Natural killer cell treated with Interleukin-12 subunit alpha and Interleukin-12 subunit beta and Interleukin-15 and Interleukin-18, amount 100 ng/mL, for 72 hours (primary cell): ENCODE measurements around the gene DLGAP1. TPM values are rescaled to one million over a fixed set of nuclear protein-coding genes. Genes with fewer than 3 reads are reported as not detected.

Experiments used
- ATAC-seq, 2 donors: fragments of 150-1000 bp; cut with Tn5 transposase in 1 of 2; sonication (Bioruptor Pico), chemical (Tn5 transposase) in 1 of 2; 2 replicates each; pipeline ENCODE4 v1.10.0; 2021
- DNase-seq: peaks from one replicate; pipeline ENCODE4 v3.0.0; 2022; ENCODE audit warnings: low spot score
- H3K27ac Mint-ChIP-seq, 2 donors: 1 replicate in 1 of 2; 2 replicates in 1 of 2; pipeline ENCODE4 v1.8.0; 2022; ENCODE audit warnings: mixed read lengths in 2 of 2, mild to moderate bottlenecking in 1 of 2, moderate library complexity in 1 of 2
- H3K27me3 Mint-ChIP-seq, 2 donors: 1 replicate in 1 of 2; 2 replicates in 1 of 2; pipeline ENCODE4 v1.8.0; 2022; ENCODE audit warnings: mixed read lengths in 2 of 2
- H3K36me3 Mint-ChIP-seq: one replicate; pipeline ENCODE4 v1.8.0; 2022; ENCODE audit warnings: mixed read lengths
- H3K4me1 Mint-ChIP-seq, 2 donors: 1 replicate in 1 of 2; 2 replicates in 1 of 2; pipeline ENCODE4 v1.8.0; 2022; ENCODE audit warnings: low read depth in 2 of 2, mixed read lengths in 2 of 2, mild to moderate bottlenecking in 1 of 2
- H3K4me3 Mint-ChIP-seq: one replicate; pipeline ENCODE4 v1.8.0; 2022; ENCODE audit warnings: mixed read lengths
- H3K9me3 Mint-ChIP-seq: 2 replicates; pipeline ENCODE4 v1.8.0; 2022; ENCODE audit warnings: mixed read lengths
- total RNA-seq, 2 donors: library from RNA; stranded (reverse); gene quantifications; one replicate each; pipeline ENCODE4 v1.2.3, GENCODE V29; 2022

DLGAP1 gene
- total RNA-seq, 2 donors from 2014 or later = not detected

DNA sequence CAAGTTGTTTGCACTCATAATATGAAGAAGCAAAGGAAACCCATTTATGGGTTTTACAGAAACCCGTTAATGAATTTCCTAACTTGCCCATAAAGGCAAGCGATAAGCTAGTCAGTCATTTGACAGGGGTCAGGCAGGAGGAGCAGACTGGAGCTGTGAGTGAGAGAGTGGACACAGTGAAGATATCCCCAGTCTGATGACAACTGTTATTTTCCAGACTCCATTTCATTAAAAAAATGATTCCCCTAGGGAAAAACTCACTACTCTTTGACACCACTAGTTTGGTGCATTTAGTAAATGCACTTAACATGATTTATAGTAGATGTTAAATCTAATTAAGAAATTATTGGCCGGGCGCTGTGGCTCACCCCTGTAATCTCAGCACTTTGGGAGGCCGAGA lies 924.3 kb downstream of the DLGAP1 start:
- H3K36me3 Mint-ChIP-seq = no peaks in the 10 kb centered on the region
- H3K27ac Mint-ChIP-seq = no peak overlapping the region
- ATAC-seq = no peak
- no peaks in the 10 kb centered on the region for H3K9me3 Mint-ChIP-seq
- DNase-seq = no peak
- no peak overlapping the region for H3K4me3 Mint-ChIP-seq
- peaks cover 12% of the 10 kb centered on the region in 2 donors for H3K4me1 Mint-ChIP-seq
- H3K27me3 Mint-ChIP-seq = no peaks in the 10 kb centered on the region

DNA sequence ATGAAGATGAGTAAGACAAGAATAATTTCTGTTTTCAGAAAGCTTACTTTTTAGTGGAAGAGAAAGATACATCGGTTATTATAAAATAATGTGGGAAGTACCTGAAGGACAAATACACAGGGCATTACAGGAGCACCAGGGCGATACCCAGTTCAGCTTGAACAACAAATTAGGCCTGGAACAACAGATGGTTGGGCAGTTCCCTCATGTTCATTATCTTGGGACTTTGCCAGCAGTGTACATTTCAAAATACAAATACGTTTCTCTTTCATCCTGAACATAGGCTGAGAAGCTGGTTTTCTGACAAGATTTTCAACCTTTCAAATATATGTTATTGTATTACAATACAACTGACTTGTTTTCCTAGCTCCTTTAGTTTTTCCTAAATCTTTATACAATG lies 925.5 kb downstream of the DLGAP1 start:
- no peak for DNase-seq
- no peak for ATAC-seq
- Mint-ChIP-seq H3K4me1 (peaks cover 15 to 16% of the 10 kb centered on the region in 2 donors), H3K27me3 (no peaks in the 10 kb centered on the region), H3K36me3 (no peaks in the 10 kb centered on the region), H3K27ac (no peak overlapping the region), H3K9me3 (no peaks in the 10 kb centered on the region), H3K4me3 (no peak overlapping the region)

DNA sequence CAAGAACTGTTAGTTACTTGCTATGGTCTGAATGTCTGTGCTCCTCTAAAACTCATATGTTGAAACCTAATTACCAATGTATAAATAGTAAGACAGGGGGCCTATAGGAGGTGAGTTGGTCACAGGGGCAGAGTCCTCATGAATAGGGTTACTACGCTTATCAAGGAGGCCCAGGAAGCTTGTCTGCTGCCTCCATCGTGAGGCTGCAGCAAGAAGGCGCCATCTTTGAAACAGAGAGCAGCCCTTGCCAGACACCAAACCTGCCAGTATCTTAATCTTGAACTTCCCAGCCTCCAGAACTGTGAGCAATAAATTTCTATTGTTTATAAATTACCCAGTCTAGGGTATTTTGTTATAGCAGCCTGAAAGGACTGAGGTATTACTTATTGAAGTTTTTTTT lies 926.0 kb downstream of the DLGAP1 start:
- Mint-ChIP-seq H3K4me1 (peaks cover 15 to 16% of the 10 kb centered on the region in 2 donors), H3K27me3 (no peaks in the 10 kb centered on the region), H3K36me3 (no peaks in the 10 kb centered on the region), H3K9me3 (no peaks in the 10 kb centered on the region), H3K4me3 (no peak overlapping the region), H3K27ac (no peak overlapping the region)
- no peak for DNase-seq
- no peak for ATAC-seq

DNA sequence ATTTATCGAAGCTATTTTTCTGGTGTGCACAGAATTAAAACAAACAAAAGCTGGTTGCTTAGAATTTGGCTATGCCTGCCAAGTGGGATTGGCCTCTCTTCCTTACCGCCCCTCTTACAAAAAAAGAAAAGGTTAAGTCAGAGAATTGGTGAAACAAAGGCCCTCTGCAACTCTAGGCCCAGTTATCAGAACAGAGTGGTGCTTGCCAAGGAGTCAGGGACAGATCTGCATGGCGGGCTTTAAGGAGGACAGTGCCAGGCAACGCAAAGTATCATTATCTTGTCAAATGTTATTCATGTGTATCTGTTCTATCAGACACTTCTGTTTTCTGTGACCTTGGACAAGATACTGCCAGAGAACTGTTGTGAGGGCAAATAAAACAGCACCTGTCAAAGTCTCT lies 926.9 kb downstream of the DLGAP1 start:
- DNase-seq (no peak), ATAC-seq (no peak)
- H3K4me3 Mint-ChIP-seq = no peak overlapping the region
- H3K4me1 Mint-ChIP-seq = peaks cover 15 to 16% of the 10 kb centered on the region in 2 donors
- H3K27ac Mint-ChIP-seq = no peak overlapping the region
- no peaks in the 10 kb centered on the region for H3K27me3 Mint-ChIP-seq
- H3K36me3 Mint-ChIP-seq = no peaks in the 10 kb centered on the region
- H3K9me3 Mint-ChIP-seq = no peaks in the 10 kb centered on the region

DNA sequence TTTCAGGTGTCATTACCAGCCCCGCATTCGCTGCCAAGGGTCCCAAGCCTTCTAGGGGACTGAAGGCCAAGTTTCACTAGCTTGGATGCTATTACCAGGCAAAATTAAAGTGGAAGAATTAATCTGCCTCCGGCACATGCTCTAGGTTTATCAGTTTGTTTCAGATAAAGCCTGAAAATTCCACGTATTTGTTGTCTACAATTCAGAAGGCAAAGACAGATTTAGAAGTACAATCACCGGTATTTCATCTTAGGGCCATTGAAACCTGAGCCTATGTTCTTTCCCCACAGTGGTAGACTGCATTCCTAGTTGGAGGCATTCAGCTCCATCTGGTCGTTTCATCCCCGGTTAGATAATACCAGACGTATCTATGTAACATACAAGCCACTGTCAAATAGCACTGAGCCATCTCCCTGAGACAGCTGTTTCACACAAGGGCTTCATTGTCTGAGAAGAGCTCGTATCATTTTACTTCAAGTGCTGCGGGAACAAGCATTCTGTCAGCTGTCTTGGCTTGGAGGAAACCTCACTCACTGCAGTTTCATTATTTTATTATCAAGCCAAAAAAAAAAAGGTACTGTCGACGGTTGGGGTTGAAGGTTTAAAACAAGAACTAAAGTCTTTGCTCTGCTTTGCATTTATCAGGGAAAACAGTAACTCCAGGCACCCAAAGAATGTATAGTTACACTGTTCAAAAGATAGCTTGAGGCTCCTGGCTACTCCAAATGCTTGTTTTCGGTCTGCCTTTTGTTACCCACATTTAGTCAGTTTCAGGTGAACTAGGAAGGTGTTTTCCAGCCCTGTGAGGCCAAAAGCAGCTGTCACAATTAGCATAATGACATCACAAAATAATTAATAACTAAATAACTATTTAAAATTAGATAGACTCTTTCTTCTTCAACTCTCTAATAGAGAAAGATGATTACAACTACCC lies 928.4 kb downstream of the DLGAP1 start:
- H3K36me3 Mint-ChIP-seq = no peaks in the 10 kb centered on the region
- no peak overlapping the region for H3K27ac Mint-ChIP-seq
- H3K4me3 Mint-ChIP-seq = peak overlapping the region; percentile 54
- ATAC-seq (no peak), DNase-seq (no peak)
- H3K27me3 Mint-ChIP-seq = peaks cover 2% of the 10 kb centered on the region in 2 donors
- no peaks in the 10 kb centered on the region for H3K9me3 Mint-ChIP-seq
- H3K4me1 Mint-ChIP-seq = peaks cover 15 to 16% of the 10 kb centered on the region in 2 donors

DNA sequence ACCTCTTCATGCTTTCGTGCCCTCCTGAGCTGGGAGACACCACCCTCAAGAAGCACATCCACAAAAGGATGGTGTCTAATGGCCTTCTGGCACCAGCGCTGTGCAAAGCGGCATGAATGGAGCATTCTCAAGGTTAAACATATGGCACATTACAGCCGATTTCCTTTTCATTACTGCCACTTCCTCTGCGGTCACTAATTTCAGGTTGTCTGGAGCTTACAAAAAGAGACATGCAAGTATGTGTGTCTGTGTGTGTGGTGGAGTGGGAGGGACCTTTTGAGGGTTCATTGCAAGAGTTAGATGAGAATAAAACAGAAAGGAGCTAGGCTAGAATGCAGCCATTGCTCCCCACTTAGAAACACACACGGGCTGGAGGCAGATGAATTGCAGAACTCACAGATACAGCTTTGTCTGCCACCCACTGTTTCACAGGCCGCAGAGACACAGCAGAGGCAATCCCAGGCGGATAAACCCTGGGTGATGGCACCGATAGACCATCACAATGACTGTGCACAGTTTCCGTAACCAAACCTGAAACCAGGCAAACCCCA lies 929.2 kb downstream of the DLGAP1 start:
- Mint-ChIP-seq H3K9me3 (no peaks in the 10 kb centered on the region), H3K27ac (no peak overlapping the region), H3K27me3 (peaks cover 5 to 9% of the 10 kb centered on the region in 2 donors), H3K4me1 (peaks cover 15 to 16% of the 10 kb centered on the region in 2 donors), H3K36me3 (no peaks in the 10 kb centered on the region), H3K4me3 (peak overlapping the region; percentile 54)
- DNase-seq (no peak), ATAC-seq (peak; percentile 79 to 85)

DNA sequence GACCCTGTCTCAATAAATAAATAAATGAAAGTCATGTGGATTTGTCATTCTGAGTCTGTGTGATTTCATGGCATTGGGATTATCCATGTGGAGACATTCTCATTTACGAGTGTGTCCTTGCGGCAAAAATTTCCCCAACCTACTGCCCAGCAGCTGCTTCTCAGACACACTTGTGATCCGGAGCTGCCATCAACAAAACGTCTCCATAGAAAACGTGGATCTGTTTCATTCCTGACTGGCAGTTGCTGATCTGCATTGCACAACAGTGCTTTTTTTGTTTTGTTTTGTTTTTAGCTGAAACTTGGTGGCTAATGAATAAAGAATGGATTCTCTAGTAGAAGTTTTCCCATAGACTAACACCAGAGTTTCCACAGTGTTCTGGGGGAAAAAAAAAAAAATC lies 930.4 kb downstream of the DLGAP1 start:
- Mint-ChIP-seq H3K27me3 (peaks cover 12 to 19% of the 10 kb centered on the region in 2 donors), H3K36me3 (no peaks in the 10 kb centered on the region), H3K4me3 (no peak overlapping the region), H3K4me1 (peaks cover 15 to 16% of the 10 kb centered on the region in 2 donors), H3K27ac (no peak overlapping the region), H3K9me3 (no peaks in the 10 kb centered on the region)
- ATAC-seq (no peak), DNase-seq (no peak)

DNA sequence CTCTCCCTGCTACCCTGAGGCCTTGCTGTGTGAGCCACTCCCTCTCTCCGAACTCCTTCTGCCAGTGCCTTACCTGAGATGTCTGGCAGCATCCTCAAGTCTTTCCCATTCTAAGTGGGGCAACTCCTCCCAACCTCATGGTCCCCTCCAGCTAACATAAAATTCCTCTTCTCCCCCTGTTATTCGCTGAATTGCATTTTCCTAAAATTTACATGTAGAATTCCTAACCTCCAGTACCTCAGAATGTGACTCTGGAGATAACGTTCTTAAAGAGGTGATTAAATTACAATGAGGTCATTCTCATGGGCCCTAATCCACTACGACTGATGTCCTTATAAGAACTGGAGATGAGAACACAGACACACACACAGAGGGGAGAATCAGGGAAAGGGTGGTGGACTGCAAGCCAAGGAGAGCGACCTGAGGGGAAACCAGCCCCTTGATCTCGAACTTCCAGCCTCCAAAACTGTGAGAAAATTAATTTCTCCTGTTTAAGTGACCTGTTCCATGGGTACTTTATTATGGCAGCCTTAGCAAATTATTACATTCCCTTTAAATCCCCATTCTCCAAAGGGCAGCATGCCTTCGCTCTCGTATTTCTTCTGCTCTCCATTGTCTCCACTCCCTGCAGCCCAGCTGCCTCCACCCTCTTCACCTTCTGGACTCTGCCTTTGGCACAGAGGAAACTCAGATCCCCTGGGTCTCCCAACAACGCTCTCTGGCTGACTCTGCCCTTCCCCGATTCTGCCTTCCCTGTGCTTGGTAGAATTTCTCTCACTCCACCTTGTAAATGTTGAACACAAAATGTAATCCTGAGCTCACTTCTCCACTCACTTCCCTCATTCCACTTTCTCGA lies 934.6 kb downstream of the DLGAP1 start:
- Mint-ChIP-seq H3K4me1 (peaks cover 0 to under 1% of the 10 kb centered on the region in 2 donors), H3K9me3 (no peaks in the 10 kb centered on the region), H3K36me3 (no peaks in the 10 kb centered on the region), H3K27ac (no peak overlapping the region), H3K4me3 (no peak overlapping the region), H3K27me3 (peaks cover 16 to 25% of the 10 kb centered on the region in 2 donors)
- ATAC-seq (no peak), DNase-seq (no peak)

DNA sequence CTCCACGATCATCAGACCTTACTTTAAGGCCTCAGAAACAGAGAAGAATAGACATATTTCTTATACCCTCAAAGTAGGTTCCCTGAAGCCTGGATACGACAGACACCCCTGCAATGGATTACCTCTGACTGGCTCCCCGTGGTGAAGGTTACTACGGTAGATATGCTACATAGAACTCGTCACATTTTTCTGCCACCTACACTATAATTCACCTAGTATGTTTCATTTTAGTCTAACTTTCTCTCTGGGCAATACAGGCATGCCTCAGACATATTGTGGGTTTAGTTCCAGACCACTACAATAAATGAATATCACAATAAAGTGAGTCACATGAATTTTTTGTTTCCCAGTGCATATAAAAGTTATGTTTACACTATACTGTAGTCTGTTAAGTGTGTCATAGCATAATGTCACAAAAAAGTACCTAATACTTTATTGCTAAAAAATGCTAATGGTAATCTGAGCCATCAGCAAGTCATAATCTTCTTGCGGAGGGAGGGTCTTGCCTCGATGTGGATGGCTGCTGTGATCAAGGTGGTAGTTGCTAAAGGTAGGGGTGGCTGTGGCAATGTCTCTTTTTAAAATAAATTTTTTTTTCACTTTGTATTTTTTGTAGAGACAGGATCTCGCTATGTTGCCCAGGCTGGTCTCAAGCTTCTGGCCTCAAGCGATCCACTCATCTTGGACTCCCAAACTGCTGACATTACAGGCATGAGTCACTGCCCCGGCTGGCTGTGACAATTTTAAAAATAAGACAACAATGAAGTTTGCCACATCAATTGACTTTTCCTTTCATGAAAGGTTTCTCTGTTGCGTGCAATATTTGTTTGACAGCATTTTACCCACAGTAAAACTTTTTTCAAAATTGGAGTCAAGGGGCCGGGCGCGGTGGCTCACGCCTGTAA lies 940.5 kb downstream of the DLGAP1 start:
- no peak overlapping the region for H3K4me3 Mint-ChIP-seq
- ATAC-seq = no peak

DNA sequence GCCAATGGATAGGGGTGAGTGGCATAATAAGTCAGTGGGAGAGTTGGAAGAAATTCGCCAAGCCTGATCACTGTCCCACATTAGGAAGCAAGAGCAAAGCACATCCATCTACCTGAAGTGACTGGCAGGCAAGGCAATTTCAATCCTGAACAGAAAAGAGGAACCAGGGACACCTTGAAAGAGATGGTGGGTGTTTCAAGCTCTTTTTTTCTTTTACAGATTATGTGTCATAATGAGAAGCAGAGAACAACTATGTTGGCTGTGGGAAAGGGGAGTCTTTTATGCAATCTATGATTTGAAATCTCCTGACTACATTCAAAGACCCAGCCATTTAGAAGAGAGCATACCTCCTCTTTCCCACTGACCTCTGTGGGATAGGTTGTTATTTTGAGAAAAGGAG lies 941.6 kb downstream of the DLGAP1 start:
- peaks cover 24 to 25% of the 10 kb centered on the region in 2 donors for H3K4me1 Mint-ChIP-seq
- no peaks in the 10 kb centered on the region for H3K9me3 Mint-ChIP-seq
- H3K4me3 Mint-ChIP-seq = no peak overlapping the region
- H3K36me3 Mint-ChIP-seq = no peaks in the 10 kb centered on the region
- ATAC-seq (no peak), DNase-seq (no peak)
- H3K27me3 Mint-ChIP-seq = peaks cover 6 to 7% of the 10 kb centered on the region in 2 donors
- peak overlapping the region; percentile 61 to 76 for H3K27ac Mint-ChIP-seq

More for the DNA sequence above, 940.5 kb downstream of the DLGAP1 start:
- Mint-ChIP-seq H3K4me1 (peaks cover 24 to 25% of the 10 kb centered on the region in 2 donors), H3K9me3 (no peaks in the 10 kb centered on the region), H3K27me3 (peaks cover 5 to 6% of the 10 kb centered on the region in 2 donors), H3K27ac (peak overlapping the region in 1 of 2 donors; percentile 61), H3K36me3 (no peaks in the 10 kb centered on the region)
- no peak for DNase-seq

DNA sequence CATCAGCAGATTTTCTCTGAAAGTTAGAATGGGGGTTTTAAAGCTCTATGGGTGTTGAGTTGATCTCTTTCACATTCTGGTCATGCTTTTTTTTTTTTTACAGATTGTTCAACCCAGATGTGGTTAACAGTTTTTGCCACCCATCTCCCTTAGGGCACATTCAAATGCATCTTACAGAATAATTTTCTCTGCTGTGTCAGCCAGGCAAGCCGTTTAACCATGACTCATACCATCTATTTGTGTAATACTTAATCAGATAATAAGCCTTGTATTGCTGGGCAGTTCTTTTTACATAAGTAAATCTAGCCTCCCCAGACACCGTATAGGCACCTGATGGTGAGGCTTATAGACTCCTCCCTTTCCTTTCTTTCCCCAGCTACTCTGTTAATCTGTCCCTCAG lies 943.1 kb downstream of the DLGAP1 start:
- Mint-ChIP-seq H3K27ac (peak overlapping the region; percentile 61 to 76), H3K27me3 (peaks cover 0 to 2% of the 10 kb centered on the region in 2 donors), H3K4me3 (peak overlapping the region; percentile 63), H3K4me1 (peaks cover 24 to 25% of the 10 kb centered on the region in 2 donors), H3K9me3 (no peaks in the 10 kb centered on the region), H3K36me3 (no peaks in the 10 kb centered on the region)
- peak; percentile 70 for DNase-seq
- peak; percentile 94 to 95 for ATAC-seq

DNA sequence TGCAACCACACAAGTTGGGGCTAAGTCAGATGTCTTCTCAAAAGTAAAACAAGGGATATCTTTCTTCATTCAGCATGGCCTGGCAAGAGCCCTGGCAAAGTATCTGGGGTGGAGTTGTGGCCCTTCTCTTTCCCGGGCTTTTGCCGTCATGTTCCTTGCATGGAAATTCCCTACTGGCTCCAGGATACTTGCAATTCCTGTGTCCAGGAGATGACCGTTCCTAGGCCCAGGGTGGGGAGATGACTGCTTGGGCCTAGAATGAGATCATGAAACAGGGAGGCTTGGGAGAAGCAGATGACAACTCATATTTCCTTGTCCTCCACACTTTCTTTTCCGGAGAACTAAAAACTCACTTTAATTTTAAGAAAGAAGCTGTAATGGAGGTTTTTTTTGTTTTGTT lies 944.2 kb downstream of the DLGAP1 start:
- Mint-ChIP-seq H3K4me1 (peaks cover 24 to 25% of the 10 kb centered on the region in 2 donors), H3K27ac (no peak overlapping the region), H3K4me3 (no peak overlapping the region), H3K36me3 (no peaks in the 10 kb centered on the region), H3K9me3 (no peaks in the 10 kb centered on the region), H3K27me3 (peaks cover 0 to 2% of the 10 kb centered on the region in 2 donors)
- DNase-seq = no peak
- no peak for ATAC-seq

DNA sequence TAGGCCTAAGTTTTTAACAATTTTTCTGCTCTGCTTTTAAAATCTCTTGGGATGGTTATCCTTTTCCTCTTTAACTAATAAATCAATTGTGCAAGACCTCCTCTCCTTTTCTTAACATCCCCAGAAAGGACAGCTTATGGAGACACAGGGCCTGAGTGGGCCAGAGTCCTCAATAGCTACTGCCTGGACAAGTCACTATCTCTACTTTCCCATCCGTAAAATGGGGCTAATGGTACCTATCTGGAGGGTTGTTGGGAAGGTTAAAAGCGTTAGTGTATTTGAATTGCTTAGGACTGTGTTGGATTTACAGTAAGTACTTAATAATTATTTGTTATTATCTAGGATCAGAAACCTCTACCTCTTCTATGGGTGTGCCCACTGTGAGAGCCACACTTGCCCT lies 945.1 kb downstream of the DLGAP1 start:
- peaks cover 24 to 25% of the 10 kb centered on the region in 2 donors for H3K4me1 Mint-ChIP-seq

More for the DNA sequence above, 945.1 kb downstream of the DLGAP1 start:
- ATAC-seq (no peak), DNase-seq (no peak)
- Mint-ChIP-seq H3K27me3 (peaks cover 0 to 2% of the 10 kb centered on the region in 2 donors), H3K4me3 (no peak overlapping the region), H3K9me3 (no peaks in the 10 kb centered on the region), H3K36me3 (no peaks in the 10 kb centered on the region), H3K27ac (no peak overlapping the region)
